HG03045 (cell line): ENCODE data around the gene ERC1.
"Not testable (repeated sequence)": the region's sequence is repeated elsewhere in the genome, so short reads cannot be mapped to it uniquely, and the experiment has no call there.

Experiments used
- ATAC-seq: cut with Tn5 transposase; IDR thresholded peaks from one replicate; pipeline ENCODE4 v1.9.1; 2021; ENCODE audit warnings: mild to moderate bottlenecking, moderate library complexity; ENCODE audit not compliant: unreplicated experiment

Gene ERC1

GRCh38 chr12:1310653-1311052 is 319.6 kb downstream of the ERC1 start:
- no peak for ATAC-seq

- ATAC-seq, result no peak
Observed at GRCh38 chr12:1311145-1311544, 320.1 kb downstream of the ERC1 start.

- ATAC-seq, result no peak
Observed at GRCh38 chr12:1313906-1314305, 322.9 kb downstream of the ERC1 start.

- ATAC-seq, result no peak
Observed at GRCh38 chr12:1314523-1314922, 323.5 kb downstream of the ERC1 start.

- not testable (repeated sequence) for ATAC-seq
Observed at GRCh38 chr12:1316991-1317390, 326.0 kb downstream of the ERC1 start.

GRCh38 chr12:1318327-1319031 is 327.5 kb downstream of the ERC1 start:
- ATAC-seq, result no peak

- ATAC-seq, result no peak
Observed at GRCh38 chr12:1319212-1319611, 328.2 kb downstream of the ERC1 start.

GRCh38 chr12:1320021-1320420 is 329.0 kb downstream of the ERC1 start:
- ATAC-seq, result no peak

- ATAC-seq, result no peak
Observed at GRCh38 chr12:1322821-1323220, 331.8 kb downstream of the ERC1 start.

GRCh38 chr12:1324099-1324498 is 333.1 kb downstream of the ERC1 start:
- ATAC-seq, result no peak

- no peak for ATAC-seq
Observed at GRCh38 chr12:1324910-1325309, 333.9 kb downstream of the ERC1 start.

GRCh38 chr12:1325666-1326065 is 334.6 kb downstream of the ERC1 start:
- no peak for ATAC-seq

GRCh38 chr12:1326258-1326657 is 335.2 kb downstream of the ERC1 start:
- no peak for ATAC-seq

- no peak for ATAC-seq
Observed at GRCh38 chr12:1328391-1328790, 337.4 kb downstream of the ERC1 start.

- ATAC-seq, result no peak
Observed at GRCh38 chr12:1329784-1330476, 338.9 kb downstream of the ERC1 start.

- no peak for ATAC-seq
Observed at GRCh38 chr12:1330477-1330827, 339.4 kb downstream of the ERC1 start.

- no peak for ATAC-seq
Observed at GRCh38 chr12:1332327-1332726, 341.3 kb downstream of the ERC1 start.

- no peak for ATAC-seq
Observed at GRCh38 chr12:1338483-1339177, 347.6 kb downstream of the ERC1 start.

GRCh38 chr12:1339178-1339541 is 348.1 kb downstream of the ERC1 start:
- ATAC-seq, result not testable (repeated sequence)

GRCh38 chr12:1339618-1340319 is 348.7 kb downstream of the ERC1 start:
- no peak for ATAC-seq

- ATAC-seq, result not testable (repeated sequence)
Observed at GRCh38 chr12:1341270-1341669, 350.2 kb downstream of the ERC1 start.
